ENCODE data around the gene CGB8.

- TF ChIP-seq CTCF (IDR thresholded peaks at IDR 0.05; ENCODE audit: low read depth, low read length) (no peak), POLR2A (IDR thresholded peaks at IDR 0.05; ENCODE audit: extremely low read depth, insufficient read length) (no peak), MYC (IDR thresholded peaks at IDR 0.05; ENCODE audit: low read depth, low read length) (no peak), MAX (IDR thresholded peaks at IDR 0.05; ENCODE audit: low read depth, low read length) (no peak)
Observed at GRCh38 chr19:49070416-49070815, 21.5 kb upstream of the CGB8 start.
